Measurements from ENCODE around the gene MBD6.
"Not testable (repeated sequence)": the region's sequence is repeated elsewhere in the genome, so short reads cannot be mapped to it uniquely, and the experiment has no call there.

The MBD6 gene

GRCh38 chr12:57488402-57489156 is 34.0 kb upstream of the MBD6 start:
- H3K4me3 ChIP-seq (replicated peaks; ENCODE audit: low read depth, low read length), result peak overlapping the region; percentile 64
- no peak for TF ChIP-seq CTCF (IDR thresholded peaks at IDR 0.05; ENCODE audit: low read depth, low read length, missing control alignments)
- no peak for DNase-seq (ENCODE audit: extremely low read depth, low read depth)

GRCh38 chr12:57489157-57489641 is 33.4 kb upstream of the MBD6 start:
- DNase-seq (ENCODE audit: extremely low read depth, low read depth), result no peak
- no peak for TF ChIP-seq CTCF (IDR thresholded peaks at IDR 0.05; ENCODE audit: low read depth, low read length, missing control alignments)
- H3K4me3 ChIP-seq (replicated peaks; ENCODE audit: low read depth, low read length), result peak overlapping the region; percentile 64

- no peak overlapping the region for H3K4me3 ChIP-seq (replicated peaks; ENCODE audit: low read depth, low read length)
- DNase-seq (ENCODE audit: extremely low read depth, low read depth), result no peak
- TF ChIP-seq CTCF (IDR thresholded peaks at IDR 0.05; ENCODE audit: low read depth, low read length, missing control alignments), result no peak
Observed at GRCh38 chr12:57490126-57490525, 32.5 kb upstream of the MBD6 start.

- H3K4me3 ChIP-seq (replicated peaks; ENCODE audit: low read depth, low read length), result no peak overlapping the region
- DNase-seq (ENCODE audit: extremely low read depth, low read depth), result no peak
- no peak for TF ChIP-seq CTCF (IDR thresholded peaks at IDR 0.05; ENCODE audit: low read depth, low read length, missing control alignments)
Observed at GRCh38 chr12:57491393-57492280, 31.0 kb upstream of the MBD6 start.

- not testable (repeated sequence) for H3K4me3 ChIP-seq (replicated peaks; ENCODE audit: low read depth, low read length); DNase-seq (ENCODE audit: extremely low read depth, low read depth)
Observed at GRCh38 chr12:57495051-57495701, 27.4 kb upstream of the MBD6 start.

GRCh38 chr12:57496822-57497221 is 25.8 kb upstream of the MBD6 start:
- TF ChIP-seq CTCF (IDR thresholded peaks at IDR 0.05; ENCODE audit: low read depth, low read length, missing control alignments), result no peak
- no peak for DNase-seq (ENCODE audit: extremely low read depth, low read depth)

More at GRCh38 chr12:57496822-57497221, 25.8 kb upstream of the MBD6 start:
- no peak overlapping the region for H3K4me3 ChIP-seq (replicated peaks; ENCODE audit: low read depth, low read length)

Measured in HFF-Myc (cell line).